Gastroesophageal sphincter (tissue), 4 donors: ENCODE data around the gene SDSL. TPM values are rescaled to one million over a fixed set of nuclear protein-coding genes. Genes with fewer than 3 reads are reported as not detected.

Experiments
- ATAC-seq: fragments of 150-250 bp; one replicate; pipeline ENCODE4 v1.9.1; 2016; ENCODE audit warnings: mild to moderate bottlenecking, moderate library complexity
- H3K27ac ChIP-seq, 4 donors: fragments of 200-600 bp; sonication (generic) in 3 of 4; 1 replicate in 3 of 4; 2 replicates in 1 of 4; pipeline ENCODE4 v1.5.1; 2016 to 2019
- H3K27me3 ChIP-seq: fragments of 200-600 bp; sonication (generic); one replicate; pipeline ENCODE4 v1.5.1; 2019
- H3K36me3 ChIP-seq, 2 donors: fragments of 200-600 bp; sonication (generic); one replicate each; pipeline ENCODE4 v1.5.1; 2019; ENCODE audit warnings: control low read depth in 1 of 2
- H3K4me1 ChIP-seq, 3 donors: fragments of 200-600 bp; sonication (generic); 1 replicate in 2 of 3; 2 replicates in 1 of 3; pipeline ENCODE4 v1.5.1; 2016 to 2019; ENCODE audit warnings: control low read depth in 2 of 3
- H3K4me3 ChIP-seq, 2 donors: fragments of 200-600 bp; sonication (generic); one replicate each; pipeline ENCODE4 v1.5.1; 2019; ENCODE audit warnings: mild to moderate bottlenecking in 1 of 2, moderate library complexity in 1 of 2
- H3K9me3 ChIP-seq, 3 donors: fragments of 200-600 bp; sonication (generic); one replicate each; pipeline ENCODE4 v1.5.1; 2017 to 2019; ENCODE audit warnings: control low read depth in 2 of 3
- EP300 ChIP-seq: sonication (generic); formaldehyde crosslinking; IDR thresholded peaks from one replicate; pipeline ENCODE4 v1.6.1; 2017; ENCODE audit warnings: antibody characterized with exemption, mild to moderate bottlenecking
- POLR2A ChIP-seq, 2 donors: fragments of 450-650 bp; IDR thresholded peaks; one replicate each; pipeline ENCODE4 v1.6.1; 2017; ENCODE audit warnings: antibody characterized with exemption in 2 of 2, mild to moderate bottlenecking in 2 of 2, moderate library complexity in 1 of 2
- POLR2AphosphoS5 ChIP-seq: sonication (generic); formaldehyde crosslinking; IDR thresholded peaks from one replicate; pipeline ENCODE4 v1.6.1; 2017; ENCODE audit warnings: antibody characterized with exemption
- WGBS, 2 donors: methylation state at CpG; one replicate each; pipeline ENCODE4 v1.1.5; 2018; ENCODE audit warnings: low coverage in 1 of 2; 5-methylcytosine and 5-hydroxymethylcytosine counted together
- total RNA-seq, 4 donors: library from RNA; depleted of rRNA; stranded (reverse); fragments of >200 nt; gene quantifications; one replicate each; pipeline ENCODE4 v1.1.0, GENCODE V29; 2016
- TF ChIP-seq, protein P1 (sequence below), 4 experiments: fragments of 200-600 bp in 2 of 4; fragments of 450-650 bp in 2 of 4; sonication (generic) in 1 of 4; IDR thresholded peaks; one replicate each; pipeline ENCODE4 v1.5.1; 2017 to 2019; ENCODE audit warnings: antibody characterized with exemption in 4 of 4, mild to moderate bottlenecking in 2 of 4, moderate library complexity in 2 of 4

The SDSL gene
- total RNA-seq, 4 donors from 2014 or later = 1.1 to 7.5 (median 2.6) TPM

DNA sequence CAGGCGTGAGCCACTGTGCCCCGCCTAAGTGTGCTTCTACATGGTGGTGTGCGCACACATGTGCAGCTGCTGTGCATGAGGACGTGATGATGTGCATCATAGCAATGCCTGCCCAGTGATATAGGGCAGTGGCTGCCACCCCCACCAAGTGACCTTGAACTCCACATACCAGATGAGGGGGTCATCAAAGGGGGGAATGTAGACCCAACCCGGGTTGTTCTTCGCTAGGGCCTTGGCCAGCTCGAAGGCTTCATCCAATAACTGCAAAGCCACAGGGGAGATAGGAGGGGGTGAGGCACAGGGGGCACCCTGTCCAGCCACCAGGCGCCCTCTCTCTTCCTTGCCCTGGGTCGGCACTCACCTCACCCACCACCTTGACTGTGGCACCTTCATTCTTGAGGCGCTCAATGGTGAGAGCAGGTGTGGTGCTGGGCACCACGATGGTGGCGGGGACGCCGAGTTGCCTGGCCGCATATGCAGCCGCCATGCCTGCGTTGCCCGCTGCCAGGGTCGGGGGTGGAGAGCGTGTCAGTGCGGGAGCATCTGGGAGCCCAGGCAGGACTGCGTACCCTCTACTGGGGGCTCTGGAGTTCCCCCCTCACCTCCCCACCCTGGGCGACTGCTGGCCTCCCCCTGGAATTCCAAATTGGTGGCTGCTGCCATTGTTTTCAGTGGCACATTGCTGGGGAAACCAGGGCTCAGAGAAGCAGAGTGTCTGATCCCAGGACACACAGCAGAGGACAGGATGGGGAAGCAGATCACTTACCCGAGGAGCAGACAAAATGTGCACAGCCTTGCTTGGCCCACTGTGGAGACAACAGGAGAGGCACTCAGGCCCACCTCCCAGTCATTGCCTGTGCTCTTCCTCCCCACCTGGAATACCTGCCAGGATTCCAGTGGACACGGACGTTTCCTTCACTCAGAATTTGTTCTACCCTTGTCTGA is 23.6 kb upstream of the SDSL start:
- WGBS, 2 donors = 63 to 75% methylated on average over 5 to 8 of the region's 26 CpGs
- Histone ChIP-seq H3K4me1 (peaks cover 0 to under 1% (median 0%) of the 10 kb centered on the region in 3 donors), H3K4me3 (no peak overlapping the region), H3K36me3 (no peaks in the 10 kb centered on the region), H3K9me3 (no peaks in the 10 kb centered on the region), H3K27ac (no peak overlapping the region), H3K27me3 (peaks cover 64% of the 10 kb centered on the region)
- TF ChIP-seq EP300 = no peak
- TF ChIP-seq, protein P1, sequence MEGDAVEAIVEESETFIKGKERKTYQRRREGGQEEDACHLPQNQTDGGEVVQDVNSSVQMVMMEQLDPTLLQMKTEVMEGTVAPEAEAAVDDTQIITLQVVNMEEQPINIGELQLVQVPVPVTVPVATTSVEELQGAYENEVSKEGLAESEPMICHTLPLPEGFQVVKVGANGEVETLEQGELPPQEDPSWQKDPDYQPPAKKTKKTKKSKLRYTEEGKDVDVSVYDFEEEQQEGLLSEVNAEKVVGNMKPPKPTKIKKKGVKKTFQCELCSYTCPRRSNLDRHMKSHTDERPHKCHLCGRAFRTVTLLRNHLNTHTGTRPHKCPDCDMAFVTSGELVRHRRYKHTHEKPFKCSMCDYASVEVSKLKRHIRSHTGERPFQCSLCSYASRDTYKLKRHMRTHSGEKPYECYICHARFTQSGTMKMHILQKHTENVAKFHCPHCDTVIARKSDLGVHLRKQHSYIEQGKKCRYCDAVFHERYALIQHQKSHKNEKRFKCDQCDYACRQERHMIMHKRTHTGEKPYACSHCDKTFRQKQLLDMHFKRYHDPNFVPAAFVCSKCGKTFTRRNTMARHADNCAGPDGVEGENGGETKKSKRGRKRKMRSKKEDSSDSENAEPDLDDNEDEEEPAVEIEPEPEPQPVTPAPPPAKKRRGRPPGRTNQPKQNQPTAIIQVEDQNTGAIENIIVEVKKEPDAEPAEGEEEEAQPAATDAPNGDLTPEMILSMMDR (IDR thresholded peaks at IDR 0.05) = no peak
- TF ChIP-seq POLR2AphosphoS5 = no peak
- TF ChIP-seq POLR2A (IDR thresholded peaks at IDR 0.05) = no peak
- ATAC-seq = no peak

DNA sequence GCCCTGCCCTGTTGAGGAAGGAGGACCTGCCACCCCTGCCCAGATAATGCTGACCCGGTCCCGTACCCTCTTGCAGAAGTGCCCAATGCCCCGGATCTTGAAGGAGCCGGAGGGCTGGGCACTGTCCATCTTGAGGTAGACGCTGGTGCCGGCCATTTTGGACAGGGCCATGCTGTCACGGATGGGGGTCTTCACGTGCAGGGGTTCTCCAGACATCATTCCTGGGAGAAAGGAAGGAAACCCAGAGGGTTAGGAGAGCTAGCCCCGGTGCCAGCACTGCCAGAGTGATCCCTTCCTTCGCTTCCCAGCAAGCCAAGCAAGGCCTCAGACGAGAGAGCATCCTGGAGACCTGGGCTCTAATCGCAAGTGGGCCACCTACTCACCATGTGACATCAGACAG is 22.7 kb upstream of the SDSL start:
- Histone ChIP-seq H3K27me3 (peaks cover 68% of the 10 kb centered on the region), H3K4me3 (no peak overlapping the region), H3K4me1 (peaks cover 0 to 8% (median 0%) of the 10 kb centered on the region in 3 donors), H3K27ac (no peak overlapping the region), H3K36me3 (no peaks in the 10 kb centered on the region), H3K9me3 (no peaks in the 10 kb centered on the region)
- TF ChIP-seq POLR2A (IDR thresholded peaks at IDR 0.05) (no peak), EP300 (no peak), POLR2AphosphoS5 (no peak)
- TF ChIP-seq, protein P1 (IDR thresholded peaks at IDR 0.05) = no peak
- no peak for ATAC-seq
- 90 to 100% methylated on average over 1 to 3 of the region's 12 CpGs for WGBS, 2 donors

DNA sequence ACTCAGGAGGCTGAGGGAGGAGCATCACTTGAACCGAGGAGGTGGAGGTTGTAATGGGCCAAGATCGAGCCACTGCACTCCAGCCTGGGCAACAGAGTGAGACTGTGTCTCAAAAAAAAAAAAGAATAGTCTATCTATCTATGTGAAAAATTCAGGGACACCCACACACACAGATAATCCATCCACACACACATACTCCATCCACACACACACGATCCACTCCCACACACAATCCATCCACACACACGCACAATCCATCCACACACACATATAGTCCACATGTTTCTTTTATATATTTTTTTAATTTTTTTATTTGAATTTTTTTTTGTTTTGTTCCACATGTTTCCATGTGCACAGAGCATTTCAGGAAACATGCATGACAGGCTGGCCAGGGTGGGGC is 21.8 kb upstream of the SDSL start:
- Histone ChIP-seq H3K4me1 (peaks cover 0 to 8% (median 0%) of the 10 kb centered on the region in 3 donors), H3K27me3 (peaks cover 68% of the 10 kb centered on the region), H3K9me3 (no peaks in the 10 kb centered on the region), H3K4me3 (no peak overlapping the region), H3K27ac (no peak overlapping the region), H3K36me3 (no peaks in the 10 kb centered on the region)
- 79 to 90% methylated on average over 3 to 4 of the region's 4 CpGs for WGBS, 2 donors
- no peak for ATAC-seq
- TF ChIP-seq EP300 (no peak), POLR2A (IDR thresholded peaks at IDR 0.05) (no peak), POLR2AphosphoS5 (no peak)
- TF ChIP-seq, protein P1 (IDR thresholded peaks at IDR 0.05) = no peak

DNA sequence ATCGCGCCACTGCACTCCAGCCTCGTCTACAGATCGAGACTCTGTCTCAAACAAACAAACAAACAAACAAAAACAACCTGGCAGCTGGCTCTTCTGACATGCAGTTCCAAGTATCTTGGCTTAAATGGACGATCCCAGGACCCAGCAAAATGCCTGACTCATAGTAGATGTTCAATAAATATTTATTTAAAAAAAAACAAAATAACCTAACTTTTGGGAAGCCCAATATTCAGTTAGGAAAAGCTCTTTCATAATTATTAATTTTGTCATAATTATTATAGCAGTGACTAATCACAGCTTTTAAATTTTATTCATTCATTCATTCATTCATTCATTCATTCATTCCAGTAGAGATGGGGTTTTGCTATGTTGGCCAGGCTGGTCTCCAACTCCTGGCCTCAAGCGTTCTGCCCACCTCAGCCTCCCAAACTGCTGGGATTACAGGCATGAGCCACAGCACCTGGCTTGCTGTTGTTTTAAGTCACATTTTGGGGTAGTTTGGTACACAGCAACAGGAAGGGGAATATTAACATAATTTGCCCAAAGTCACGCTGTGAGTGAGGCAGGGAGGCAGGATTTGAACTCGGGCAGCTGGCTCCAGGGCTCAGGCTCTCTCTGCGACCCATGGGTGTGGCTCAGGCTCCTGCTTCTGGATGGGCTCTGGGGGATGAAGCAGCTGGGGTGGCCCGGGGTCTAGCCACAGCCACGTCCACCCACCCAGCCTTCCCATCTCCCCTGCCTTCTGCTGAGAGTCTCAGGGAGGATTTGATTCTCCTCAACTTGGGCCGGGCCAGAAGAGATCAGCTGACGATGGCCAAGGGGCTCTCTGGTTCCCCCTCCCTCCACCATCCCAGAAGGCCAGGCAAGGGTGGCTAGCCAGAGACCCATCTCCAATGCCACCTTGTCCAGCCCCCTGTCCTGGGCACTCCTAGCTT is 20.8 kb upstream of the SDSL start:
- peaks cover 0 to 8% (median 0%) of the 10 kb centered on the region in 3 donors for H3K4me1 ChIP-seq
- H3K4me3 ChIP-seq = no peak overlapping the region
- ATAC-seq = no peak
- H3K9me3 ChIP-seq = no peaks in the 10 kb centered on the region
- WGBS, 2 donors = 47 to 75% methylated on average over 4 to 5 of the region's 13 CpGs
- H3K36me3 ChIP-seq = no peaks in the 10 kb centered on the region
- H3K27me3 ChIP-seq = peaks cover 68% of the 10 kb centered on the region
- TF ChIP-seq, protein P1 (IDR thresholded peaks at IDR 0.05) = no peak
- TF ChIP-seq EP300 (no peak), POLR2A (IDR thresholded peaks at IDR 0.05) (no peak), POLR2AphosphoS5 (no peak)
- no peak overlapping the region for H3K27ac ChIP-seq
